IPS-20b (cell line): ENCODE measurements around the gene DBNL.
A peak's percentile ranks its signal among the peaks of the same experiment; 100 is the strongest.

Source experiments
- H3K27ac ChIP-seq: one replicate; pipeline ENCODE4 v1.5.1; 2013; ENCODE audit warnings: low read length
- H3K27me3 ChIP-seq: 2 replicates; pipeline ENCODE4 v1.6.1; 2013; ENCODE audit warnings: mild to moderate bottlenecking, low read length, inconsistent platforms; ENCODE audit not compliant: insufficient read depth
- H3K36me3 ChIP-seq: 2 replicates; pipeline ENCODE4 v1.6.1; 2013; ENCODE audit warnings: low read depth, mild to moderate bottlenecking, inconsistent platforms, low read length, moderate library complexity; ENCODE audit not compliant: insufficient read depth
- H3K4me1 ChIP-seq: 2 replicates; pipeline ENCODE4 v1.6.1; 2013; ENCODE audit warnings: mild to moderate bottlenecking, control low read depth, inconsistent platforms, low read length, moderate library complexity; ENCODE audit not compliant: insufficient read depth
- H3K4me3 ChIP-seq: 2 replicates; pipeline ENCODE4 v1.5.1; 2013; ENCODE audit warnings: mild to moderate bottlenecking, low read length, inconsistent platforms
- H3K9ac ChIP-seq: 2 replicates; pipeline ENCODE4 v1.6.1; 2013; ENCODE audit warnings: low read depth, mild to moderate bottlenecking, inconsistent platforms, low read length, moderate library complexity
- H3K9me3 ChIP-seq: 2 replicates; pipeline ENCODE4 v1.6.1; 2013; ENCODE audit warnings: mild to moderate bottlenecking, low read depth, low read length, inconsistent platforms; ENCODE audit not compliant: insufficient read depth

DBNL gene

GRCh38 chr7:44098092-44099068 is 53.9 kb downstream of the DBNL start:
- no peak overlapping the region for H3K4me3 ChIP-seq
- H3K36me3 ChIP-seq: no peaks in the 10 kb centered on the region
- no peak overlapping the region for H3K27ac ChIP-seq
- H3K9me3 ChIP-seq: no peaks in the 10 kb centered on the region
- no peaks in the 10 kb centered on the region for H3K4me1 ChIP-seq
- H3K27me3 ChIP-seq: peaks cover 11% of the 10 kb centered on the region
- no peak overlapping the region for H3K9ac ChIP-seq

- Histone ChIP-seq H3K9me3 (no peaks in the 10 kb centered on the region), H3K4me1 (no peaks in the 10 kb centered on the region), H3K36me3 (no peaks in the 10 kb centered on the region), H3K4me3 (no peak overlapping the region), H3K27me3 (peaks cover 18% of the 10 kb centered on the region), H3K9ac (no peak overlapping the region), H3K27ac (no peak overlapping the region)
Measured at GRCh38 chr7:44099669-44100068, 55.2 kb downstream of the DBNL start.

- no peak overlapping the region for H3K27ac ChIP-seq
Measured at GRCh38 chr7:44100458-44101302, 56.2 kb downstream of the DBNL start.

GRCh38 chr7:44101303-44101965 is 56.9 kb downstream of the DBNL start:
- no peak overlapping the region for H3K4me3 ChIP-seq
- H3K36me3 ChIP-seq: no peaks in the 10 kb centered on the region
- H3K27ac ChIP-seq: no peak overlapping the region
- no peaks in the 10 kb centered on the region for H3K4me1 ChIP-seq
- no peaks in the 10 kb centered on the region for H3K9me3 ChIP-seq
- no peak overlapping the region for H3K9ac ChIP-seq
- H3K27me3 ChIP-seq: peaks cover 31% of the 10 kb centered on the region

More at GRCh38 chr7:44100458-44101302, 56.2 kb downstream of the DBNL start:
- no peaks in the 10 kb centered on the region for H3K36me3 ChIP-seq
- H3K27me3 ChIP-seq: peaks cover 28% of the 10 kb centered on the region
- H3K4me1 ChIP-seq: no peaks in the 10 kb centered on the region
- no peaks in the 10 kb centered on the region for H3K9me3 ChIP-seq
- no peak overlapping the region for H3K4me3 ChIP-seq
- no peak overlapping the region for H3K9ac ChIP-seq

GRCh38 chr7:44101966-44102845 is 57.7 kb downstream of the DBNL start:
- Histone ChIP-seq H3K9me3 (no peaks in the 10 kb centered on the region), H3K27ac (no peak overlapping the region), H3K4me1 (no peaks in the 10 kb centered on the region), H3K9ac (no peak overlapping the region), H3K4me3 (no peak overlapping the region), H3K27me3 (peaks cover 31% of the 10 kb centered on the region), H3K36me3 (no peaks in the 10 kb centered on the region)

GRCh38 chr7:44102846-44103565 is 58.5 kb downstream of the DBNL start:
- Histone ChIP-seq H3K9ac (no peak overlapping the region), H3K36me3 (no peaks in the 10 kb centered on the region), H3K4me1 (no peaks in the 10 kb centered on the region), H3K9me3 (no peaks in the 10 kb centered on the region), H3K27me3 (peaks cover 31% of the 10 kb centered on the region), H3K4me3 (no peak overlapping the region), H3K27ac (no peak overlapping the region)

GRCh38 chr7:44103566-44103922 is 59.0 kb downstream of the DBNL start:
- H3K27me3 ChIP-seq: peaks cover 31% of the 10 kb centered on the region
- H3K4me3 ChIP-seq: peak overlapping the region; percentile 64
- H3K9ac ChIP-seq: no peak overlapping the region
- H3K27ac ChIP-seq: no peak overlapping the region
- H3K9me3 ChIP-seq: no peaks in the 10 kb centered on the region
- no peaks in the 10 kb centered on the region for H3K36me3 ChIP-seq
- H3K4me1 ChIP-seq: no peaks in the 10 kb centered on the region

- H3K4me1 ChIP-seq: no peaks in the 10 kb centered on the region
- no peaks in the 10 kb centered on the region for H3K36me3 ChIP-seq
- H3K4me3 ChIP-seq: peak within 1 kb of the TSS; percentile 74
- H3K27me3 ChIP-seq: peaks cover 31% of the 10 kb centered on the region
- H3K9me3 ChIP-seq: no peaks in the 10 kb centered on the region
- H3K27ac ChIP-seq: no peak within 1 kb of the TSS
- peak within 1 kb of the TSS; percentile 59; the same call in 1 of the 2 replicates for H3K9ac ChIP-seq
Measured at GRCh38 chr7:44103923-44104859, 59.7 kb downstream of the DBNL start, which contains the start of gene AEBP1. Gene AEBP1 (plus strand): TSS chr7:44104345. CDS start chr7:44104666, 321 bp downstream.

- Histone ChIP-seq H3K36me3 (peaks cover 2% of the 10 kb centered on the region; the same call in 1 of the 2 replicates), H3K4me1 (no peaks in the 10 kb centered on the region), H3K4me3 (peak overlapping the region; percentile 74), H3K9me3 (no peaks in the 10 kb centered on the region), H3K27ac (no peak overlapping the region), H3K27me3 (peaks cover 31% of the 10 kb centered on the region), H3K9ac (peak overlapping the region; percentile 59; the same call in 1 of the 2 replicates)
Measured at GRCh38 chr7:44104860-44105771, 60.6 kb downstream of the DBNL start.
